ENCODE results near the gene ZC3H10. TPM values are rescaled to one million over a fixed set of nuclear protein-coding genes. Genes with fewer than 3 reads are reported as not detected.

Gene ZC3H10
- total and polyA plus RNA-seq, 4 donors: 1.3 to 5.2 (median 1.9) TPM

DNA sequence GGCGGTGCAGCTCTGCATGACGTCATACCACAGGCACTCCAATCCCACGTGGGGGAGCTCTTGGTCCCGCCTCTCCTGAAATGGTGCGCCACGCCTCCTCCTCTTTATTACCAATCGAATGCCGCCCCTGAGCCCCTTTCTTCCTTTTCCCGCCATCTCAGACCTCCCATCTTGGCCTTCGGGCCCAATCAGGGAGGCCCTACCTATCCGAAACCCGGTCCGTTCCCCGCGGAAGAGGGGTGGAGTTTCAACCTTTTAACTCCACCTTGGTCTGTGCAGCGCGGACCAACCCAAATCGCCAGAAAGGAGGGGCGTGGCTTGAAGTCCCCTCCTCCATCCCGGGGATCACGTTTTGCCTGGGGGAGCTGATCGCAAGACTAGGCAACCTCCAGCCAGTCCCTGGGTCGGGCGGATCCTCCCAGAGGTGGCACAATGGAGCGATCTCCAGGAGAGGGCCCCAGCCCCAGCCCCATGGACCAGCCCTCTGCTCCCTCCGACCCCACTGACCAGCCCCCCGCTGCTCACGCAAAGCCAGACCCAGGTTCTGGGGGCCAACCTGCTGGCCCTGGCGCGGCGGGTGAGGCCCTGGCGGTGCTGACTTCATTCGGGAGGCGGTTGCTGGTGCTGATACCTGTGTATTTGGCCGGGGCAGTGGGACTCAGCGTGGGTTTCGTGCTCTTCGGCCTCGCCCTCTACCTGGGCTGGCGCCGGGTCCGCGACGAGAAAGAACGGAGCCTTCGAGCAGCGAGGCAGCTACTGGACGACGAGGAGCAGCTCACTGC, 10.0 kb downstream of the ZC3H10 start, which contains the start of gene ESYT1 (continued):
- TF ChIP-seq JUND (IDR thresholded peaks at IDR 0.05): peak; percentile 95 to 96
- TF ChIP-seq, protein P1, sequence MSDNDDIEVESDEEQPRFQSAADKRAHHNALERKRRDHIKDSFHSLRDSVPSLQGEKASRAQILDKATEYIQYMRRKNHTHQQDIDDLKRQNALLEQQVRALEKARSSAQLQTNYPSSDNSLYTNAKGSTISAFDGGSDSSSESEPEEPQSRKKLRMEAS (IDR thresholded peaks at IDR 0.05): peak; percentile 82
- TF ChIP-seq GABPA (IDR thresholded peaks at IDR 0.05 in 1 of 2, conservative IDR thresholded peaks at IDR 0.05 in 1 of 2): peak in 1 of 2 donors; percentile 80
- TF ChIP-seq RAD21 (IDR thresholded peaks at IDR 0.05): peak; percentile 49 to 53

DNA sequence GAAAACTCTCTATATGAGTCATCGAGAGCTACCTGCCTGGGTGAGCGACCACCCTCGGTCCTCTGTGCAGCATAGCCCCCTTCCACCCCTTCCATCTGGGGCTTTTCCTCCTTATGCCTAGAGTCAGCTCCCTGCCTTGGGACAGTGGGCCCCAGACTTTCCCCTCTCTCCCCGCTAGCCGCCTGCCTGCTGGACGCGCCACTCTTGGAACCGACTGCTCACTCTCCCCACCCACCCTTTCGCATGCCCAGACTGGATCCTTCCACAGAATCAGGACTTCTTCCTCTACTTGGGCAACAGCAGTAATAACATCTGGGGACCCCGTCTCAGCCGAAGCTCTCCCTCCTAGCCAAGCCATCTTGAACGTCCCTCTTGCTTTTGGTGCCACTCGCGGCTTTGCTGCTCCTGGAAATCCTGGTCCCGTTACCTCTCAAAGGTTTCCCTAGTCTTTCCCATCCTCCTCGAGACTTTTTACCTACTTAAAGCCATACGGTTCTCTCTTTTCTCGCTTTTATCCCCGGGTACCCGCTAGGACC, 10.7 kb downstream of the ZC3H10 start:
- DNase-seq (ENCODE audit: low spot score): no peak

DNA sequence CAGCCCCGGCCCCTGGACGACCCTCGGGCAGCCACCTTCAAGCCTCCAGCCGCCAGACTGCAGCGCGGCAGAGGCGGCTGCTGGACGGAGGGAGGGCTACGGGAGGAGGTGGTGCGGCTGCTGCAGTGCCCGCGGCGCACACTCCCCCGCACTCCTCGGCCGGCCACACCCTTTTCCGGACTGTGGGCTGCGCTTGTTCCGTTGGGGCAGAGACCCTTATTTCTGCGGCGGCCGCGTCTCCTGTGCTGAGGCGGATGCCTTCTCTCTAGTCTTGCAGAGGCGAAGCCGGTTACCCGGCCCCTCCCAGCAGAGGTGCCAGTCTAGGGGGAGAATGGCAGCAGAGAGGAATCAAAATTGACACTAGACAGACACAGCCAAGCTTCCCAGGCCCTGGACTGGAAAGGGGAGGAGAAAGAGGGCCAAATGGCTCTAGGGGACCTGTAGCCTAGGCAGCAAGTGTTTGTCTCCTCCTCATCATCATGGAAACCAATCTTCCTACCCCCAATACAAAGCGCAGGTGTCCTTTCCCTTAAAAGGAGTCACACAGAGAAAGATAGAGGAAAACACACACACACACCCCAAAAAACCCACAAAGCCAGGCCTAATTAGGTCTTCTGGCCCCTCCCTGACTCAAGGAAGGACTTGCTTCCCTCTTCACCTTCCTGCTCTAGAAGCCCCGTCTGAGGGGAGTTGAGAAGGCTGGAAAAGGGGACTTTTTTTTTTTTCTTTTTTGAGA, 11.3 kb downstream of the ZC3H10 start:
- Histone ChIP-seq H3K9ac (ENCODE audit: low read depth in 1 of 2, low read length in 2 of 2) (peak overlapping the region; percentile 69 to 88), H3K36me3 (ENCODE audit: control insufficient read depth in 4 of 4, insufficient read depth in 3 of 4, low read depth in 1 of 4, low read length in 3 of 4) (peaks cover 9 to 33% (median 26%) of the 10 kb centered on the region in 4 donors), H3K27ac (ENCODE audit: low read depth in 1 of 2, low read length in 2 of 2) (peak overlapping the region; percentile 82 to 91), H3K27me3 (ENCODE audit: control insufficient read depth in 4 of 4, insufficient read depth in 4 of 4, low read length in 3 of 4) (no peaks in the 10 kb centered on the region), H3K4me1 (ENCODE audit: control insufficient read depth in 4 of 4, insufficient read depth in 4 of 4, low read length in 3 of 4) (peaks cover 0 to 35% (median 25%) of the 10 kb centered on the region in 4 donors), H3K9me3 (ENCODE audit: control insufficient read depth in 4 of 4, low read length in 3 of 4) (no peaks in the 10 kb centered on the region), H3K4me3 (ENCODE audit: low read depth in 1 of 3, low read length in 3 of 3) (peak overlapping the region; percentile 76 to 86 (median 78))
- DNase-seq (ENCODE audit: low spot score): peak; percentile 65
- 6% methylated on average over 29 of the region's 29 CpGs for WGBS
- TF ChIP-seq FOXA2 (IDR thresholded peaks at IDR 0.05) (no peak), RAD21 (IDR thresholded peaks at IDR 0.05) (peak in 1 of 2 donors; percentile 2), EGR1 (IDR thresholded peaks at IDR 0.05; ENCODE audit: low read depth in 2 of 2) (peak; percentile 70 to 83)
- TF ChIP-seq, protein P2, sequence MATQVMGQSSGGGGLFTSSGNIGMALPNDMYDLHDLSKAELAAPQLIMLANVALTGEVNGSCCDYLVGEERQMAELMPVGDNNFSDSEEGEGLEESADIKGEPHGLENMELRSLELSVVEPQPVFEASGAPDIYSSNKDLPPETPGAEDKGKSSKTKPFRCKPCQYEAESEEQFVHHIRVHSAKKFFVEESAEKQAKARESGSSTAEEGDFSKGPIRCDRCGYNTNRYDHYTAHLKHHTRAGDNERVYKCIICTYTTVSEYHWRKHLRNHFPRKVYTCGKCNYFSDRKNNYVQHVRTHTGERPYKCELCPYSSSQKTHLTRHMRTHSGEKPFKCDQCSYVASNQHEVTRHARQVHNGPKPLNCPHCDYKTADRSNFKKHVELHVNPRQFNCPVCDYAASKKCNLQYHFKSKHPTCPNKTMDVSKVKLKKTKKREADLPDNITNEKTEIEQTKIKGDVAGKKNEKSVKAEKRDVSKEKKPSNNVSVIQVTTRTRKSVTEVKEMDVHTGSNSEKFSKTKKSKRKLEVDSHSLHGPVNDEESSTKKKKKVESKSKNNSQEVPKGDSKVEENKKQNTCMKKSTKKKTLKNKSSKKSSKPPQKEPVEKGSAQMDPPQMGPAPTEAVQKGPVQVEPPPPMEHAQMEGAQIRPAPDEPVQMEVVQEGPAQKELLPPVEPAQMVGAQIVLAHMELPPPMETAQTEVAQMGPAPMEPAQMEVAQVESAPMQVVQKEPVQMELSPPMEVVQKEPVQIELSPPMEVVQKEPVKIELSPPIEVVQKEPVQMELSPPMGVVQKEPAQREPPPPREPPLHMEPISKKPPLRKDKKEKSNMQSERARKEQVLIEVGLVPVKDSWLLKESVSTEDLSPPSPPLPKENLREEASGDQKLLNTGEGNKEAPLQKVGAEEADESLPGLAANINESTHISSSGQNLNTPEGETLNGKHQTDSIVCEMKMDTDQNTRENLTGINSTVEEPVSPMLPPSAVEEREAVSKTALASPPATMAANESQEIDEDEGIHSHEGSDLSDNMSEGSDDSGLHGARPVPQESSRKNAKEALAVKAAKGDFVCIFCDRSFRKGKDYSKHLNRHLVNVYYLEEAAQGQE (IDR thresholded peaks at IDR 0.05): no peak

More for the DNA sequence above, 10.7 kb downstream of the ZC3H10 start:
- peak overlapping the region; percentile 76 to 86 (median 78) for H3K4me3 ChIP-seq (ENCODE audit: low read depth in 1 of 3, low read length in 3 of 3)
- H3K36me3 ChIP-seq (ENCODE audit: control insufficient read depth in 4 of 4, insufficient read depth in 3 of 4, low read depth in 1 of 4, low read length in 3 of 4): peaks cover 6 to 27% (median 21%) of the 10 kb centered on the region in 4 donors
- H3K9me3 ChIP-seq (ENCODE audit: control insufficient read depth in 4 of 4, low read length in 3 of 4): no peaks in the 10 kb centered on the region
- TF ChIP-seq JUND (IDR thresholded peaks at IDR 0.05): no peak
- TF ChIP-seq, protein P3, sequence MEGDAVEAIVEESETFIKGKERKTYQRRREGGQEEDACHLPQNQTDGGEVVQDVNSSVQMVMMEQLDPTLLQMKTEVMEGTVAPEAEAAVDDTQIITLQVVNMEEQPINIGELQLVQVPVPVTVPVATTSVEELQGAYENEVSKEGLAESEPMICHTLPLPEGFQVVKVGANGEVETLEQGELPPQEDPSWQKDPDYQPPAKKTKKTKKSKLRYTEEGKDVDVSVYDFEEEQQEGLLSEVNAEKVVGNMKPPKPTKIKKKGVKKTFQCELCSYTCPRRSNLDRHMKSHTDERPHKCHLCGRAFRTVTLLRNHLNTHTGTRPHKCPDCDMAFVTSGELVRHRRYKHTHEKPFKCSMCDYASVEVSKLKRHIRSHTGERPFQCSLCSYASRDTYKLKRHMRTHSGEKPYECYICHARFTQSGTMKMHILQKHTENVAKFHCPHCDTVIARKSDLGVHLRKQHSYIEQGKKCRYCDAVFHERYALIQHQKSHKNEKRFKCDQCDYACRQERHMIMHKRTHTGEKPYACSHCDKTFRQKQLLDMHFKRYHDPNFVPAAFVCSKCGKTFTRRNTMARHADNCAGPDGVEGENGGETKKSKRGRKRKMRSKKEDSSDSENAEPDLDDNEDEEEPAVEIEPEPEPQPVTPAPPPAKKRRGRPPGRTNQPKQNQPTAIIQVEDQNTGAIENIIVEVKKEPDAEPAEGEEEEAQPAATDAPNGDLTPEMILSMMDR (IDR thresholded peaks at IDR 0.05; ENCODE audit: low read depth, low read length, missing input control): no peak
- TF ChIP-seq RXRA (IDR thresholded peaks at IDR 0.05): no peak
- H3K27me3 ChIP-seq (ENCODE audit: control insufficient read depth in 4 of 4, insufficient read depth in 4 of 4, low read length in 3 of 4): no peaks in the 10 kb centered on the region
- under 1% methylated on average over 20 of the region's 20 CpGs for WGBS
- H3K27ac ChIP-seq (ENCODE audit: low read depth in 1 of 2, low read length in 2 of 2): peak overlapping the region; percentile 82 to 91
- H3K4me1 ChIP-seq (ENCODE audit: control insufficient read depth in 4 of 4, insufficient read depth in 4 of 4, low read length in 3 of 4): peaks cover 0 to 38% (median 26%) of the 10 kb centered on the region in 4 donors
- peak overlapping the region; percentile 69 to 88 for H3K9ac ChIP-seq (ENCODE audit: low read depth in 1 of 2, low read length in 2 of 2)

Data from liver (tissue), 9 donors.